ENCODE data around the gene NID1.

GRCh38 chr1:236107121-236107907, 42.4 kb upstream of the NID1 start:
- TF ChIP-seq YY1 (IDR thresholded peaks at IDR 0.05; ENCODE audit: insufficient read depth, insufficient read length) (no peak), SUZ12 (IDR thresholded peaks at IDR 0.05; ENCODE audit: extremely low read depth, insufficient read depth, insufficient read length) (no peak)

All from NT2/D1 (cell line).